SU-DHL-6 (cell line): ENCODE measurements around the gene VWC2.

ENCODE experiments used
- EZH2phosphoT487 ChIP-seq: fragments of 200-600 bp; sonication (generic), shearing (Covaris generic); conservative IDR thresholded peaks from 2 replicates; pipeline ENCODE4 v1.6.1; 2018; ENCODE audit warnings: mild to moderate bottlenecking, antibody characterized with exemption, low read length, moderate library complexity, mixed read lengths
- TF ChIP-seq, protein P1 (sequence below): fragments of 200-600 bp; sonication (generic); IDR thresholded peaks from one replicate; pipeline ENCODE4 v1.5.1; 2017; ENCODE audit warnings: antibody characterized with exemption, mild to moderate bottlenecking, low read length, moderate library complexity; ENCODE audit not compliant: insufficient read depth, poor library complexity, severe bottlenecking

DNA sequence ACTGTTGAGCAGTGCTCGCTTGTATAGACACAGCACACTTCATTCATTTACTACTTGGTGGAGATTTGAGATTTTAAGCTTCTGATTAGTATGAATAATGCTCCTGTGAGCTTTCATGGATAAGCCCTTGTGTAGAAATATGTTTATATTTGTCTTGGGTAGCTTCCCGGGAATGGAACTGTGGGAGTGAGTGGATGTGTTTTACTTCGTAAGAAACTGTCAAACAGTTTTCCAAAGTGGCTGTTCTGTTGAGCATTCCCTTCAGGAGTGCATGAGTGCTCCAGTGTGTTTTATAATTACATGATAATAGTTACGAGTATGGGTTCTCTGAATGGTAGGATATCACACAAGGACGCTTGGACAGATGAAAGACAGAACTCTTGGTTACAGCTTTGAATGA lies 49.4 kb downstream of the VWC2 start:
- TF ChIP-seq, protein P1, sequence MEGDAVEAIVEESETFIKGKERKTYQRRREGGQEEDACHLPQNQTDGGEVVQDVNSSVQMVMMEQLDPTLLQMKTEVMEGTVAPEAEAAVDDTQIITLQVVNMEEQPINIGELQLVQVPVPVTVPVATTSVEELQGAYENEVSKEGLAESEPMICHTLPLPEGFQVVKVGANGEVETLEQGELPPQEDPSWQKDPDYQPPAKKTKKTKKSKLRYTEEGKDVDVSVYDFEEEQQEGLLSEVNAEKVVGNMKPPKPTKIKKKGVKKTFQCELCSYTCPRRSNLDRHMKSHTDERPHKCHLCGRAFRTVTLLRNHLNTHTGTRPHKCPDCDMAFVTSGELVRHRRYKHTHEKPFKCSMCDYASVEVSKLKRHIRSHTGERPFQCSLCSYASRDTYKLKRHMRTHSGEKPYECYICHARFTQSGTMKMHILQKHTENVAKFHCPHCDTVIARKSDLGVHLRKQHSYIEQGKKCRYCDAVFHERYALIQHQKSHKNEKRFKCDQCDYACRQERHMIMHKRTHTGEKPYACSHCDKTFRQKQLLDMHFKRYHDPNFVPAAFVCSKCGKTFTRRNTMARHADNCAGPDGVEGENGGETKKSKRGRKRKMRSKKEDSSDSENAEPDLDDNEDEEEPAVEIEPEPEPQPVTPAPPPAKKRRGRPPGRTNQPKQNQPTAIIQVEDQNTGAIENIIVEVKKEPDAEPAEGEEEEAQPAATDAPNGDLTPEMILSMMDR = no peak
- no peak for TF ChIP-seq EZH2phosphoT487
